Neural progenitor cell (in vitro differentiated cells): Measurements from ENCODE around the gene RRAS. TPM values are rescaled to one million over a fixed set of nuclear protein-coding genes. Genes with fewer than 3 reads are reported as not detected.

Experiments used
- DNase-seq: peaks from one replicate; pipeline ENCODE4 v3.0.0-alpha.2; 2016; ENCODE audit warnings: low spot score
- H2AFZ ChIP-seq: fragments of 200-600 bp; sonication (generic); replicated peaks from 2 replicates; pipeline ENCODE4 v1.6.1; 2016; ENCODE audit warnings: antibody characterized with exemption
- H3F3A ChIP-seq: fragments of 200-600 bp; sonication (generic); 2 replicates; pipeline ENCODE4 v1.6.1; 2016; ENCODE audit warnings: antibody characterized with exemption, low read depth
- H3K27ac ChIP-seq: fragments of 200-600 bp; sonication (generic); 2 replicates; pipeline ENCODE4 v1.5.1; 2016; ENCODE audit warnings: mild to moderate bottlenecking
- H3K27me3 ChIP-seq: fragments of 200-600 bp; sonication (generic); 2 replicates; pipeline ENCODE4 v1.6.1; 2016; ENCODE audit warnings: mild to moderate bottlenecking, moderate library complexity
- H3K36me3 ChIP-seq: fragments of 200-600 bp; sonication (generic); 2 replicates; pipeline ENCODE4 v1.5.1; 2016
- H3K4me1 ChIP-seq: fragments of 200-600 bp; sonication (generic); 2 replicates; pipeline ENCODE4 v1.6.1; 2016; ENCODE audit warnings: mixed run types
- H3K4me2 ChIP-seq: fragments of 200-600 bp; sonication (generic); 2 replicates; pipeline ENCODE4 v1.6.1; 2016
- H3K4me3 ChIP-seq: fragments of 200-600 bp; sonication (generic); 2 replicates; pipeline ENCODE4 v1.5.1; 2016
- H3K79me2 ChIP-seq: fragments of 200-600 bp; sonication (generic); 2 replicates; pipeline ENCODE4 v1.6.1; 2016; ENCODE audit warnings: low read depth
- H3K9ac ChIP-seq: fragments of 200-600 bp; sonication (generic); 2 replicates; pipeline ENCODE4 v1.6.1; 2016
- H3K9me3 ChIP-seq: fragments of 200-600 bp; sonication (generic); 2 replicates; pipeline ENCODE4 v1.5.1; 2016; ENCODE audit warnings: low read depth
- H4K20me1 ChIP-seq: fragments of 200-600 bp; sonication (generic); 2 replicates; pipeline ENCODE4 v1.6.1; 2016; ENCODE audit warnings: low read depth
- H3K27ac Mint-ChIP-seq: 3 replicates; pipeline ENCODE4 v1.8.0; 2021; ENCODE audit warnings: mixed read lengths
- H3K27me3 Mint-ChIP-seq: 2 replicates; pipeline ENCODE4 v1.8.0; 2022; ENCODE audit warnings: low read depth, mild to moderate bottlenecking, inconsistent platforms, moderate library complexity, mixed read lengths; ENCODE audit not compliant: insufficient read depth
- H3K36me3 Mint-ChIP-seq: 3 replicates; pipeline ENCODE4 v1.8.0; 2021; ENCODE audit warnings: mixed read lengths
- H3K4me1 Mint-ChIP-seq: 3 replicates; pipeline ENCODE4 v1.8.0; 2021; ENCODE audit warnings: mixed read lengths
- H3K4me3 Mint-ChIP-seq: 3 replicates; pipeline ENCODE4 v1.8.0; 2021; ENCODE audit warnings: mild to moderate bottlenecking, moderate library complexity, mixed read lengths
- H3K9me3 Mint-ChIP-seq: 3 replicates; pipeline ENCODE4 v1.8.0; 2020; ENCODE audit warnings: mixed read lengths
- CTCF ChIP-seq: fragments of 200-600 bp; sonication (generic); IDR thresholded peaks from 2 replicates; pipeline ENCODE4 v1.5.1; 2017; ENCODE audit warnings: antibody characterized with exemption, mild to moderate bottlenecking
- EZH2 ChIP-seq: fragments of 200-600 bp; sonication (generic); IDR thresholded peaks from 2 replicates; pipeline ENCODE4 v1.6.1; 2017; ENCODE audit warnings: antibody characterized with exemption, mild to moderate bottlenecking, moderate library complexity
- EZH2phosphoT487 ChIP-seq: fragments of 200-600 bp; sonication (generic); IDR thresholded peaks from 2 replicates; pipeline ENCODE4 v1.6.1; 2017; ENCODE audit warnings: antibody characterized with exemption
- total RNA-seq: library from RNA; depleted of rRNA; stranded (reverse); fragments of >200 nt; gene quantifications from 2 replicates; pipeline ENCODE4 v1.2.3, GENCODE V29; 2015; ENCODE audit warnings: low replicate concordance

RRAS gene
- total RNA-seq, 1 donor from 2014 or later: 9.6 TPM

GRCh38 chr19:49590971-49591730 is 48.8 kb downstream of the RRAS start, which contains the start of gene PRR12:
Gene PRR12 (plus strand): TSS chr19:49591182. CDS start chr19:49591655, 473 bp downstream.
- Mint-ChIP-seq H3K27me3 (peaks cover 7% of the 10 kb centered on the region), H3K4me3 (peak within 1 kb of the TSS; percentile 90), H3K9me3 (no peaks in the 10 kb centered on the region), H3K36me3 (peaks cover 5% of the 10 kb centered on the region), H3K4me1 (peaks cover 19% of the 10 kb centered on the region), H3K27ac (peak within 1 kb of the TSS; percentile 81)
- peak within 1 kb of the TSS; percentile 98 for H3K4me2 ChIP-seq
- H3K4me3 ChIP-seq: peak within 1 kb of the TSS; percentile 87
- H3K79me2 ChIP-seq: peaks cover 49% of the 10 kb centered on the region
- H4K20me1 ChIP-seq: peaks cover 39% of the 10 kb centered on the region
- TF ChIP-seq CTCF (peak; percentile 14), EZH2 (no peak)
- H3F3A ChIP-seq: peaks cover 43% of the 10 kb centered on the region
- H3K9ac ChIP-seq: peak within 1 kb of the TSS; percentile 68
- H3K27ac ChIP-seq: peak within 1 kb of the TSS; percentile 86
- H3K4me1 ChIP-seq: peaks cover 6% of the 10 kb centered on the region
- H3K27me3 ChIP-seq: no peaks in the 10 kb centered on the region
- DNase-seq: peak; percentile 88
- no peaks in the 10 kb centered on the region for H3K36me3 ChIP-seq
- H3K9me3 ChIP-seq: no peaks in the 10 kb centered on the region
- peak within 1 kb of the TSS; percentile 2 for H2AFZ ChIP-seq

GRCh38 chr19:49590071-49590970 is 49.6 kb downstream of the RRAS start:
- no peaks in the 10 kb centered on the region for H3K9me3 ChIP-seq
- H3F3A ChIP-seq: peaks cover 47% of the 10 kb centered on the region
- peak overlapping the region; percentile 28 for H3K9ac ChIP-seq
- H3K4me2 ChIP-seq: peak overlapping the region; percentile 98
- H4K20me1 ChIP-seq: peaks cover 31% of the 10 kb centered on the region
- TF ChIP-seq EZH2: no peak
- no peak for TF ChIP-seq EZH2phosphoT487
- no peak for TF ChIP-seq CTCF
- H3K4me3 ChIP-seq: peak overlapping the region; percentile 87
- Mint-ChIP-seq H3K4me3 (peak overlapping the region; percentile 90), H3K9me3 (no peaks in the 10 kb centered on the region), H3K27ac (peak overlapping the region; percentile 81), H3K4me1 (peaks cover 23% of the 10 kb centered on the region), H3K36me3 (peaks cover 5% of the 10 kb centered on the region), H3K27me3 (peaks cover 7% of the 10 kb centered on the region)
- no peaks in the 10 kb centered on the region for H3K27me3 ChIP-seq
- H2AFZ ChIP-seq: peak overlapping the region; percentile 2
- peaks cover 41% of the 10 kb centered on the region for H3K79me2 ChIP-seq
- H3K27ac ChIP-seq: peak overlapping the region; percentile 61
- H3K4me1 ChIP-seq: peaks cover 10% of the 10 kb centered on the region
- H3K36me3 ChIP-seq: no peaks in the 10 kb centered on the region
- DNase-seq: peak; percentile 99

- H2AFZ ChIP-seq: no peak overlapping the region
- Mint-ChIP-seq H3K36me3 (peaks cover 5% of the 10 kb centered on the region), H3K4me3 (peak overlapping the region; percentile 66), H3K9me3 (no peaks in the 10 kb centered on the region), H3K27ac (no peak overlapping the region), H3K4me1 (peaks cover 30% of the 10 kb centered on the region), H3K27me3 (peaks cover 7% of the 10 kb centered on the region)
- peaks cover 56% of the 10 kb centered on the region for H3F3A ChIP-seq
- no peak overlapping the region for H3K9ac ChIP-seq
- peaks cover 33% of the 10 kb centered on the region for H3K79me2 ChIP-seq
- TF ChIP-seq EZH2: no peak
- no peak for TF ChIP-seq EZH2phosphoT487
- TF ChIP-seq CTCF: no peak
- H4K20me1 ChIP-seq: peaks cover 23% of the 10 kb centered on the region
- peak overlapping the region; percentile 98 for H3K4me2 ChIP-seq
- H3K4me1 ChIP-seq: peaks cover 16% of the 10 kb centered on the region
- H3K4me3 ChIP-seq: peak overlapping the region; percentile 87
- no peaks in the 10 kb centered on the region for H3K36me3 ChIP-seq
- DNase-seq: no peak
- H3K27me3 ChIP-seq: no peaks in the 10 kb centered on the region
- no peaks in the 10 kb centered on the region for H3K9me3 ChIP-seq
- no peak overlapping the region for H3K27ac ChIP-seq
These were observed 50.4 kb downstream of the RRAS start for GRCh38 chr19:49589502-49589905.
